Measurements from ENCODE around the gene POLR1C.
A peak's percentile ranks its signal among the peaks of the same experiment; 100 is the strongest.

DNA sequence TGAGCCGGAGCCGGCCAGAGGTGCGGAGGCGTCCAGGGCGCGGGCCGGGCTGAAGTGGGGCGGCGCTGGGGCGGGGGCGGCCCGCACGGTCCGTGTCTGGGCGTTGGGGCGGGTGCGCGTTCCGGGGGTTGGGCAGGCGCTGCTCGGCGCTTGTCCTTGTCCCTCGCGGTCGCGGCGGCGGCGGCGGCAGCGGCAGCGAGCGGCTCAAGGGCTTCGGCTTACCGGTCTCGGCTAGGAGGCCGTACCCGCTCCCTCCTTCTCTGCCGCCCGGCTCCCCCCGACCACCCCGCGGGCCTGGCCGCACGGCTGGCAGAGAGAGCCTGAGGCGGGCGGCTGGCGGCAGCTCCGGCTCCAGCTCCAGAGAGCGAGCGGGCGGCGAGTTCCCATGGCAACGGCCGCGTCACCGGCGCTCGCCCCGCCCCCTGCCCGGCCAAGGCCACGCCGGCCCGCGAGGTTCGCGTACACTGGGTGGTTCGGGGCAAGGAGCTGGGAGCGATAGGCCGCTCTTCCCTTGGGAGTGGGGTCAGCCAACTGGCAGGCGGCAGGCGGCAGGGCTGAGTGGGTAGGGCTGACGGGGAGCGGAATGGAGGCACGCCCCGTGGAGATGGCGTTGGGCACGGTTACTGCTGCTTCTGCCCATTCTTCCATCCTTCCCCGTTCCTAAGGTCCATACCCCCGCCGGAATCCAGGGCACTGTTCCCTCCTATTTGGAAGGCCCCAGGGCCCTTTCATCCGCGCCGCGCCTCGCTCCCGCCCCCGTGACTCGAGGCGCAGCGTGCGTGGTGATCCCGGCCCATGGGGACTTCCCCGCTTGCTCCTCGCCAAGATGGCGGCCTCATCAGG, 6.7 kb upstream of the POLR1C start, which contains the start of gene LRRC73:
- TF ChIP-seq, protein P1, sequence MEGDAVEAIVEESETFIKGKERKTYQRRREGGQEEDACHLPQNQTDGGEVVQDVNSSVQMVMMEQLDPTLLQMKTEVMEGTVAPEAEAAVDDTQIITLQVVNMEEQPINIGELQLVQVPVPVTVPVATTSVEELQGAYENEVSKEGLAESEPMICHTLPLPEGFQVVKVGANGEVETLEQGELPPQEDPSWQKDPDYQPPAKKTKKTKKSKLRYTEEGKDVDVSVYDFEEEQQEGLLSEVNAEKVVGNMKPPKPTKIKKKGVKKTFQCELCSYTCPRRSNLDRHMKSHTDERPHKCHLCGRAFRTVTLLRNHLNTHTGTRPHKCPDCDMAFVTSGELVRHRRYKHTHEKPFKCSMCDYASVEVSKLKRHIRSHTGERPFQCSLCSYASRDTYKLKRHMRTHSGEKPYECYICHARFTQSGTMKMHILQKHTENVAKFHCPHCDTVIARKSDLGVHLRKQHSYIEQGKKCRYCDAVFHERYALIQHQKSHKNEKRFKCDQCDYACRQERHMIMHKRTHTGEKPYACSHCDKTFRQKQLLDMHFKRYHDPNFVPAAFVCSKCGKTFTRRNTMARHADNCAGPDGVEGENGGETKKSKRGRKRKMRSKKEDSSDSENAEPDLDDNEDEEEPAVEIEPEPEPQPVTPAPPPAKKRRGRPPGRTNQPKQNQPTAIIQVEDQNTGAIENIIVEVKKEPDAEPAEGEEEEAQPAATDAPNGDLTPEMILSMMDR (IDR thresholded peaks at IDR 0.05), result no peak
- TF ChIP-seq POLR2AphosphoS5 (IDR thresholded peaks at IDR 0.05; ENCODE audit: insufficient read depth in 1 of 2, low read depth in 1 of 2) (peak in 1 of 2 donors; percentile 39), POLR2A (IDR thresholded peaks at IDR 0.05) (no peak)
